Astrocyte (in vitro differentiated cells and primary cell): Measurements from ENCODE around the gene RAB3IL1. TPM values are rescaled to one million over a fixed set of nuclear protein-coding genes. Genes with fewer than 3 reads are reported as not detected.

Experiments
- DNase-seq: peaks from one replicate; pipeline ENCODE4 v3.0.0-alpha.2; 2010; ENCODE audit warnings: low read depth
- FAIRE-seq: peaks from 2 replicates; lab custom pipeline; 2011; peaks lifted over from hg19 to GRCh38; lab: Jason Lieb, UNC
- H2AFZ ChIP-seq: 2 replicates; pipeline ENCODE4 v1.6.0; 2012; ENCODE audit warnings: low read depth, low read length, inconsistent platforms
- H3K27ac ChIP-seq: 2 replicates; pipeline ENCODE4 v1.5.1; 2011; ENCODE audit warnings: low read depth, low read length, inconsistent platforms
- H3K27me3 ChIP-seq: 2 replicates; pipeline ENCODE4 v1.6.0; 2011; ENCODE audit warnings: low read length, inconsistent platforms; ENCODE audit not compliant: insufficient read depth
- H3K36me3 ChIP-seq: 2 replicates; pipeline ENCODE4 v1.5.1; 2011; ENCODE audit warnings: low read length, inconsistent platforms; ENCODE audit not compliant: insufficient read depth
- H3K4me1 ChIP-seq: 2 replicates; pipeline ENCODE4 v1.5.1; 2011; ENCODE audit warnings: low read length, inconsistent platforms; ENCODE audit not compliant: insufficient read depth
- H3K4me2 ChIP-seq: 2 replicates; pipeline ENCODE4 v1.6.0; 2012; ENCODE audit warnings: low read length, inconsistent platforms
- H3K4me3 ChIP-seq: 2 replicates; pipeline ENCODE4 v1.5.1; 2011; ENCODE audit warnings: low read depth, mild to moderate bottlenecking, low read length, inconsistent platforms; ENCODE audit not compliant: insufficient read depth
- H3K79me2 ChIP-seq: 2 replicates; pipeline ENCODE4 v1.6.0; 2012; ENCODE audit warnings: mild to moderate bottlenecking, low read length, inconsistent platforms; ENCODE audit not compliant: insufficient read depth
- H3K9ac ChIP-seq: 2 replicates; pipeline ENCODE4 v1.6.0; 2012; ENCODE audit warnings: mild to moderate bottlenecking, low read length, inconsistent platforms
- H3K9me3 ChIP-seq: 2 replicates; pipeline ENCODE4 v1.5.1; 2012; ENCODE audit warnings: low read depth, mild to moderate bottlenecking, low read length, inconsistent platforms; ENCODE audit not compliant: insufficient read depth
- H4K20me1 ChIP-seq: 2 replicates; pipeline ENCODE4 v1.6.0; 2012; ENCODE audit warnings: low read length, inconsistent platforms; ENCODE audit not compliant: insufficient read depth
- H3K27ac Mint-ChIP-seq: one replicate; pipeline ENCODE4 v1.8.0; 2021; ENCODE audit warnings: mild to moderate bottlenecking, mixed read lengths; ENCODE audit not compliant: unreplicated experiment
- H3K27me3 Mint-ChIP-seq: one replicate; pipeline ENCODE4 v1.8.0; 2021; ENCODE audit warnings: low read depth, mixed read lengths; ENCODE audit not compliant: unreplicated experiment
- H3K36me3 Mint-ChIP-seq: one replicate; pipeline ENCODE4 v1.8.0; 2021; ENCODE audit warnings: low read depth, mixed read lengths; ENCODE audit not compliant: unreplicated experiment
- H3K4me1 Mint-ChIP-seq: one replicate; pipeline ENCODE4 v1.8.0; 2021; ENCODE audit warnings: low read depth, mixed read lengths; ENCODE audit not compliant: unreplicated experiment
- H3K4me3 Mint-ChIP-seq: one replicate; pipeline ENCODE4 v1.8.0; 2021; ENCODE audit warnings: mild to moderate bottlenecking, moderate library complexity, mixed read lengths; ENCODE audit not compliant: unreplicated experiment
- H3K9me3 Mint-ChIP-seq: one replicate; pipeline ENCODE4 v1.8.0; 2021; ENCODE audit warnings: mild to moderate bottlenecking, mixed read lengths; ENCODE audit not compliant: unreplicated experiment
- CTCF ChIP-seq: IDR thresholded peaks from 2 replicates; pipeline ENCODE4 v1.5.1; 2011; ENCODE audit warnings: low read depth, mild to moderate bottlenecking, inconsistent platforms, low read length, moderate library complexity; ENCODE audit not compliant: insufficient read depth
- EZH2 ChIP-seq: IDR thresholded peaks from 2 replicates; pipeline ENCODE4 v1.6.1; 2012; ENCODE audit warnings: mild to moderate bottlenecking, low read length, inconsistent platforms; ENCODE audit not compliant: insufficient read depth
- total RNA-seq: library from RNA; stranded (reverse); gene quantifications from 2 replicates; pipeline ENCODE4 v1.2.1, GENCODE V29; 2021

RAB3IL1 gene
- total RNA-seq, 1 donor from 2014 or later, result 0.91 TPM

- no peak overlapping the region for H3K9ac ChIP-seq
Measured at GRCh38 chr11:61922539-61922938, 5.2 kb upstream of the RAB3IL1 start.

GRCh38 chr11:61921446-61921845 lies 4.1 kb upstream of the RAB3IL1 start:
- no peaks in the 10 kb centered on the region for H3K79me2 ChIP-seq
- no peak overlapping the region for H3K9ac ChIP-seq
- TF ChIP-seq EZH2 (no peak), CTCF (no peak)
- peaks cover 16% of the 10 kb centered on the region for H3K4me1 ChIP-seq
- no peaks in the 10 kb centered on the region for H3K36me3 ChIP-seq
- H3K4me2 ChIP-seq, result no peak overlapping the region
- DNase-seq (no peak), FAIRE-seq (no peak)
- no peak overlapping the region for H3K4me3 ChIP-seq
- H2AFZ ChIP-seq, result no peak overlapping the region
- peaks cover 25% of the 10 kb centered on the region for H3K27me3 ChIP-seq
- H3K4me1 Mint-ChIP-seq, result peaks cover 13% of the 10 kb centered on the region
- H3K27ac Mint-ChIP-seq, result no peak overlapping the region
- no peaks in the 10 kb centered on the region for H3K36me3 Mint-ChIP-seq
- H4K20me1 ChIP-seq, result no peaks in the 10 kb centered on the region
- H3K27ac ChIP-seq, result no peak overlapping the region
- no peak overlapping the region for H3K4me3 Mint-ChIP-seq
- peaks cover 42% of the 10 kb centered on the region for H3K27me3 Mint-ChIP-seq
- H3K9me3 ChIP-seq, result no peaks in the 10 kb centered on the region
- H3K9me3 Mint-ChIP-seq, result no peaks in the 10 kb centered on the region

More at GRCh38 chr11:61922539-61922938, 5.2 kb upstream of the RAB3IL1 start:
- Histone ChIP-seq H3K36me3 (no peaks in the 10 kb centered on the region), H2AFZ (no peak overlapping the region), H3K27ac (no peak overlapping the region), H3K4me2 (no peak overlapping the region), H3K4me3 (no peak overlapping the region), H3K79me2 (no peaks in the 10 kb centered on the region), H4K20me1 (no peaks in the 10 kb centered on the region), H3K9me3 (no peaks in the 10 kb centered on the region), H3K27me3 (peaks cover 22% of the 10 kb centered on the region), H3K4me1 (peaks cover 16% of the 10 kb centered on the region)
- DNase-seq (peak; percentile 32), FAIRE-seq (no peak)
- H3K36me3 Mint-ChIP-seq, result no peaks in the 10 kb centered on the region
- peak overlapping the region; percentile 83 for H3K27ac Mint-ChIP-seq
- peak overlapping the region; percentile 34 for H3K4me3 Mint-ChIP-seq
- H3K9me3 Mint-ChIP-seq, result no peaks in the 10 kb centered on the region
- no peak for TF ChIP-seq CTCF
- H3K4me1 Mint-ChIP-seq, result peaks cover 13% of the 10 kb centered on the region
- peaks cover 44% of the 10 kb centered on the region for H3K27me3 Mint-ChIP-seq

GRCh38 chr11:61919705-61920631 lies 2.6 kb upstream of the RAB3IL1 start:
- peaks cover 13% of the 10 kb centered on the region for H3K4me1 Mint-ChIP-seq

More at GRCh38 chr11:61919705-61920631, 2.6 kb upstream of the RAB3IL1 start:
- Mint-ChIP-seq H3K27me3 (peaks cover 40% of the 10 kb centered on the region), H3K4me3 (no peak overlapping the region), H3K36me3 (no peaks in the 10 kb centered on the region), H3K9me3 (no peaks in the 10 kb centered on the region), H3K27ac (no peak overlapping the region)
- no peaks in the 10 kb centered on the region for H3K36me3 ChIP-seq
- no peak overlapping the region for H3K9ac ChIP-seq
- H4K20me1 ChIP-seq, result no peaks in the 10 kb centered on the region
- H3K9me3 ChIP-seq, result no peaks in the 10 kb centered on the region
- no peak for FAIRE-seq
- H3K4me1 ChIP-seq, result peaks cover 16% of the 10 kb centered on the region
- no peak overlapping the region for H2AFZ ChIP-seq
- no peak overlapping the region for H3K4me3 ChIP-seq
- TF ChIP-seq CTCF, result no peak
- no peak for TF ChIP-seq EZH2
- no peaks in the 10 kb centered on the region for H3K79me2 ChIP-seq
- H3K27ac ChIP-seq, result no peak overlapping the region
- DNase-seq, result no peak
- H3K4me2 ChIP-seq, result no peak overlapping the region
- H3K27me3 ChIP-seq, result peaks cover 27% of the 10 kb centered on the region
